GM21515 (cell line): ENCODE measurements around the gene ANKMY1.
A peak's percentile ranks its signal among the peaks of the same experiment; 100 is the strongest.

Experiments used
- ATAC-seq: cut with Tn5 transposase; IDR thresholded peaks from one replicate; pipeline ENCODE4 v1.9.1; 2021; ENCODE audit not compliant: unreplicated experiment

Gene ANKMY1

DNA sequence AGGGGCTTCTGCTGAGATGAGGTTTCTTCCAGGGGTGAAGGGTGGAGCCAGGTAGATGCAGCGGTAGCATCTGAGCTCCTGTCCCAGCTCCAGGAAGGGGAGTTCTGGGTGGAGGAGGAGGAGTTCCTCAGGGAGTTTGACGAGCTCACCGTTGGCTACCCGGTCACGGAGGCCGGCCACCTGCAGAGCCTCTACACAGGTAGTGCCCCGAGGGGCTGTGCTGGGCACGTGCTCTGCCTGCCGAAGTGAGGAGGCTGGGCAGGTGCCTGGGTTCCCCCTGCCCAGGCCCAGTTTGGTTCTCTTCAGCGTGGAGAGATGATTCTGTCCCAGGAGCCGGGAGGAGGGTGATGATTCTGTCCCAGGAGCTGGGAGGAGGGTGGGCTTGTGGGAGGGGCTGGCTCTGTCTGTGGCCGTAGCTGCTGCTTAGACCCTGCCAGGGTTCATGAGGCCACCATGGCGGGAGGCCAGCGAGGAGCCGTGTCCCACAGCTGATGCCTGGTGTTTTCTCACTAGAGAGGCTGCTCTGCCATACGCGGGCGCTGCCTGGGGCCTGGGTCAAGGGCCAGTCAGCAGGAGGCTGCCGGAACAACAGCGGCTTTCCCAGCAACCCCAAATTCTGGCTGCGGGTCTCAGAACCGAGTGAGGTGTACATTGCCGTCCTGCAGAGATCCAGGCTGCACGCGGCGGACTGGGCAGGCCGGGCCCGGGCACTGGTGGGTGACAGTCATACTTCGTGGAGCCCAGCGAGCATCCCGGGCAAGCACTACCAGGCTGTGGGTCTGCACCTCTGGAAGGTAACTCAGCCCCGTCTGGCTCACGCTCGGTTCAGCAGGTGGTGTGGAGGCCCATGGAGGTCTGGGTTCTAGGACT, 37.0 kb upstream of the ANKMY1 start:
- no peak for ATAC-seq

DNA sequence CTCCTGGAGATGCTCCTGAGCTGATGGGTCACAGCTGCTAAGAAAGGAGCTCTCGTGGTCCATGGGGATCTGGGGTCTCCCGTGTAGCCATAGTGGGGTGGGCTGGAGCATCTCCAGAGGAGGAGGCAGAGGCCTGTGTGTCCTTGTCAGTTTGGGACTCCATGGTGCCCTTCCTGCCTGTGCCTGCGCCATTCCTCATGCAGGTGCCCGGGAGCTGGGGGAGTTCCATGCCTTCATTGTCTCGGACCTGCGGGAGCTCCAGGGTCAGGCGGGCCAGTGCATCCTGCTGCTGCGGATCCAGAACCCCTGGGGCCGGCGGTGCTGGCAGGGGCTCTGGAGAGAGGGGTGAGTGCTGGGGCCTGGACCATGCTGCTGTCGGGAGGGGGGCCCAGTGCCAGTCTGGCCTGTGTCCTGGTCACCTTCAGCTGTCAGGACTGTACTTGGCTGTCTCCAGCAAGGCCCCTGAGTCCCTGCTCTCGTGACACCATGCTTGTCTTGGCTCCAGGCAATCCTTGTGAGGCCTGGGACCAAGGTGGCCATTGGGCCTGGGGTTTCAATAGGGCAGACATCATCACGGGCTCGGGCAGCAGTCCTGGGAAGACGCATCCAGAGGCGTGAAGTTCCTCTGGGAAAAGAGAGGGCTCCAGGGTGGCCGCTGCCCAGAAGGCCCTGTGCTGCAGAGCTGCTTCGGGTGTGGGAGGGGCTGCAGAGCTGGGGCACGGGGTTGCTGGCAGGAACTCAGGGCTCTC, 36.1 kb upstream of the ANKMY1 start:
- ATAC-seq = no peak

DNA sequence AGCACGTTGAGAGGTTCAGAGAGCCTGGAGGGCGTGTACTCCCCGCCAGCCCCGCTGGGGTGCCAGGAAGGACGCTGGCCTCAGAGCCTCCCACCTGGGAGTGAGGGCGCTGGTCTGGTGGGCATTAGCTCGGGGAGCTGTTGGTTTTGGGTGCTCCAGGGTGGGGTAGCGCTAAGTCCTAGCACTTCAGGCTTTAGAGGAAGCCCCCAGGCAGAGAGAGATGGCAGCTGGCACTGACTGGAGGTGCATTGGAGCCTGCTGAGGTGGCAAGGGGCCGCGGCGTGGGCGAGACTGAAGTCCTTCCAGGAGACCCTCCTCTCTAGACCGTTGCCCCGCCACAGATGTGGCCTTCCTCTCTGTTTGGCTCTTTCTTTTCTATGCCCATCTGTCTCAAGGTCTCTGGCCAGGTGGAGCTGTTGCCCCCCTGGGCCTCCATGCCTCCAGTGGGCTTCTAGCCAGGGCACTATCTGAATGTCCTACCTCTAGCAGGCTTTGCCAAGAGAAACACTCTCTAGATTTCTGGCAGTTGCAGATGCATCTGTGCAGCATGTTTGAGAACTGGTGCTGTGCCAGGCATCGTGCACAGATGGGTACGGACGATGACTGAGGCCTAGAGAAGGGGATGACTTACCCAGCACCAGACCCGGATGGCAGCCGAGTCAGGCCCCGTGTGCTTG, 35.4 kb upstream of the ANKMY1 start:
- ATAC-seq = no peak

DNA sequence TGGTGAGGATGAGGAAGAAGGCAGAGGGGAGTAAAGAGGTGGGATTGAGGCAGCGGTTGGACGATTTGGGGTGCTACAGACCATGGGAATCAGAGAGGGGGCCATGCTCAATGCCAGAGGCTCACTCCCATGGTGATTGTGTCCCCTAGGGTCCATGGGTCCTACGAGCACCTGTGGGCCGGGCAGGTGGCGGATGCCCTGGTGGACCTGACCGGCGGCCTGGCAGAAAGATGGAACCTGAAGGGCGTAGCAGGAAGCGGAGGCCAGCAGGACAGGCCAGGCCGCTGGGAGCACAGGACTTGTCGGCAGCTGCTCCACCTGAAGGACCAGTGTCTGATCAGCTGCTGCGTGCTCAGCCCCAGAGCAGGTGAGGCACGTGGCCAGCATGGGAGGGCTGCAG, 34.0 kb upstream of the ANKMY1 start:
- ATAC-seq = no peak

DNA sequence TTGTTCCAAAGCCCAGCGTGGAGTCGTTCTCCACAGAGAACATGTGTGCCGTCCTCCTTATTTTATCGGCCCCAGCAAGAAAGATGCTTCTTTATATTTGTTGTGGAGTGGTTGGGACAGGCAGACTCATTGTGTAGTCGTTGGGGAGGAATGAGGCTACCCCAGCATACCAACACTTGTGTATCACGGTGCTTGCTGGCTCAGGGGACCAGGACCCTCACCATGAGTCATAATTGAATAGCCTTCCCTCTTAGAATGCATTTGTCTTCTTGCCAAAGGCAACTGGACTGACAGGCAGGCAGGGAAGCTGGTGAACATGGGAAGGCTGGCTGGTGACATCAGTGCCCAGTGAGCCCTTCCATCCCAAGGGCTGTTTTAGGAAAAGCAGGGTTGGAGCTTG, 33.4 kb upstream of the ANKMY1 start:
- ATAC-seq = no peak

DNA sequence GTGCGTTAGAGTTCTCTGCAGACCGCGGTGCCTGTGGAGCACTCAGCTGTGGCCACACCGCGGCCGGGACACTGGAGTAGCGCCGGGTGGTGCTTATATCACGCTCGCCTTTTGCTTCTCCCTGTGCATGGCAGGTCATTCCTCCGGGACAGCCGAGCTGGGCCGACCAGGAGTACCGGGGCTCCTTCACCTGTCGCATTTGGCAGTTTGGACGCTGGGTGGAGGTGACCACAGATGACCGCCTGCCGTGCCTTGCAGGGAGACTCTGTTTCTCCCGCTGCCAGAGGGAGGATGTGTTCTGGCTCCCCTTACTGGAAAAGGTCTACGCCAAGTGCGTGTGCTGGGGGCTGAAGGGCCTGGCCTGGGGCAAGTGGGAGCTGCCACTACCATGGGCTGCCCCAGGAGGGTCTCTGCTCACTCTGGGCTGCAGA, 32.9 kb upstream of the ANKMY1 start:
- ATAC-seq = no peak

DNA sequence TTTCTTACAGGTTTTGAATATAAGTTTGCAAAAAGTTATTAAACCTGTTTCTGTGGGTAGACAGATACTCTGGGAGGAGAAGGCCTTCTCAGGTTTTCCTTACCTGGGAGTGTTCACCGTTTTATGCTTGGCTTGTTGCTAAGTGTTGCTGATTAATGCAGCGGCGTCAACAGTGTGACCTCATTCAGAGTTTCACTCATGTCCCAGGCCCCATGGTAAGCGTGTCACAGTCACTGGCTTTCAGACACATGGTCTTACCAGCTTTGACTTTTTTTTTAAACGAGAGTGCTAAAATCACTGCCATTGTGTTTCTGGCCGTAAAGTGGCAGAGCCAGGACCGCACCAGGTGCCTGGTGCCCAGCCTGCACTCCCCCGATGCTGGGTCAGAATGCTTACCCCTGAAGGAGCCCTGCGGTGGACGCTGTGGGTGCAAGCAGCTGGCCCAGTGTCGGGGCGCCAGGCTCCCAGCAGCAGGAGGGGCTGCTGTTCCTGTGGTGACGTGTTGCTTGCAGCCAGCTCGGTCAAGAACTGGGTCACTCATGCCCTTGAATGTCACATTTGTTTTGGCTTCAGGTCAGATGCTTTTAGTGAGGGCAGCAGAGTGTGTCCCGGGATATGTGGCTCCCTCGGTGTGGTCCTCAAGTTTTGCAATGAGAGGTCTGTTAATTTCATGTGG, 32.2 kb upstream of the ANKMY1 start:
- ATAC-seq = no peak

DNA sequence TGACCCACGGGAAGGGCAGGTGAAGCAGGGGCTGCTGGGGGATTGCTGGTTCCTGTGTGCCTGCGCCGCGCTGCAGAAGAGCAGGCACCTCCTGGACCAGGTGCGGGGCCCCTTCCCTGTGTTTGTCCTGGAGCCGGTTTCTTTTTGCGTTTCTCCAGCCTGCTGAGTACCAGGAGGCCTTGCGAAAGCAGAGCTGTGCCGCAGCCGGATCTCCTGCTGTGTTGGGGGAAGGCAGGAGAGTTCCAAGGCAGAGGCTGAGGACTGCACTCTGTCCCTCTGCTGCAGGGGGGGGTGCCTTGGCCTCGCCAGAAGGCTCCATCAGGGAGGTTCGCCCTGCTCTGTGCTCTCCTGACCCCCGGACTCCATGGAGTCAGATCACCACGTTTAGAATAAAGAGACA, 31.6 kb upstream of the ANKMY1 start:
- ATAC-seq = no peak

DNA sequence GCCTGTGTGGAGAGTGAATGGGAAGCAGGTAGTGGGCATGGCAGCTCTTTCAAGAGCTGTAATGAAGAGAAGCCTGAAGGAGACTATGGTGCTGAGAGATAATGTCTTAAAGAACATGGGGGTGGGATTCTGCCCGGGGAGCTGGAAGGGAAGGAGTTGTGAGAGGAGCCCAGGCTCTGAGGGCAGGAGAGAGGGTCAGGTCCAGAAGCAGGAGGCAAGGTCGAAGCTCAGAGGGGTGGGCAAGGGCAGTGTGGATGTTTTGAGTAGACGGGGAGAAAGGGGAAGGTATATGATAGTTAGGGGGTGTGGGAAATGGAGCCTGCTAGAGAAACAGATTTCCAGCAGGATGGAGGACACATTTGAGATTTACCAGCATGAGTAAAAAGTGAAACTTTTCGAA, 30.9 kb upstream of the ANKMY1 start:
- ATAC-seq = no peak

DNA sequence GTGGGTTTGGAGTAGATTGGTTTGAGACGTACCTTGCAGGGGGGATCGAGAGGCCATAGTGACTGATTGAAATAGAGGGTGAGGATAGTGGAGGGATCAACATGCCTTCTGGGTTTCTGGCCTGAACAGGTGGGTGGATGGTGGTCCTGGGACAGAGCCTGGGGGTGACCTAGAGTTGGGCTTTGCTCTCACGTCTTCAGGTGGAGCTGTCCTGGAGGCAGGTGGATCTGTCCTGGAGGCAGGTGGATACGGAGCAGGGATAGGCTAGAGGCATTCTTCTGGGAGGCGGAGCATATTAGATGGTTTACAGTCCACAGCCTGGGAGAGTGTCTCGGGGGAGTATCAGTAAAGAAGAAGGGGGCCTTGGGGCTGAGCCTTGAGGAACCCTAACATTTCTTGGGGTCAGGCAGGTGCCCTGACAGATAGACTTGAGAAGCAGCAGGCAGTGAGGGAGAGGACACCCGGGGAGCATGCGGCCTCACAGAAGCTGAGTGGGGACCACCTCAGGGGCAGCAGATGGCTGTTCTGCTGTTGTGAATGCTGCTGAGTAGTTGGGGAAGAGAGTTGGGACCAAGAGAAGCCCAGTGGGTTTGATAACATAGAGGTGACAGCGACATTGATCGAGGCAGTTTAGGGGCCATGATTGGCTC, 30.3 kb upstream of the ANKMY1 start:
- no peak for ATAC-seq

DNA sequence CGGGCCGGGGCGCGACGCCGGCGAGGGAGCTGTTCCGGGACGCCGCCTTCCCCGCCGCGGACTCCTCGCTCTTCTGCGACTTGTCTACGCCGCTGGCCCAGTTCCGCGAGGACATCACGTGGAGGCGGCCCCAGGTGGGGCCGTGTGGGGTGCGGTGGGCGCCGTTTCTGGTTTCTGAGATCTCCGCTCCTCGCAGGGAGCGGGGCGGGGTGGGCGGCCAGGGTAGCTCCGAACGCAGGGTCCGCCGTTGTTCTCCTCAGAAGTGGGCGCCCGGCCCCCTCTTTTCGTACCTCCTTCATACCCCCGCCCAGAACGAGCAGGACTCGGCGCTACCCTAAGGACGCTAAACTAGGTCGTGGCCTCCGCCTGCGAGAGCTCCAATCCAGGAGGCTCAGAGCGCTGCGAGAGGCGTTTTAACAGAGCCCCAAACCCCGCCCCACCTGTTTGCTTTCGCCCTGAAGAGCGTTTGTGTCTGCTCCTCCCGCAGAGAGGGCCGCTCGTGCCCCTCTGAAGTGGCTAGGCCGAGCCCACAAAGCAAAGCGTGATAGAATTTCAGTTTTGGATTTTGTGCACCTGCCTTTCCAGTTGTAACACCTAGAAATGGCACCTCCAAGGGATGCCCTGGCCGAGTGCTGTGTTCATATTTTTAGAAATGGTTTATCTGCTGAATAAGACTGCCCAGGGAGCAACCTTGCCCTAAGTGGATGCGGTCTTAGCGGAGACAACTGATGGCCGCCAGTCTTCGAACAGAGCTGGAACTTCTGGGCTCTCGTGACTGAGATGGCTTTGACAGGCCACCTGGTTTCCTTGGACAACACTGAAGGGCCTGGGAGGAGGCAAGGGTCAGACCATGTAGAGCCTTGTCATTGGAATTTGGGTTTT, 29.4 kb upstream of the ANKMY1 start:
- ATAC-seq = peak; percentile 1

DNA sequence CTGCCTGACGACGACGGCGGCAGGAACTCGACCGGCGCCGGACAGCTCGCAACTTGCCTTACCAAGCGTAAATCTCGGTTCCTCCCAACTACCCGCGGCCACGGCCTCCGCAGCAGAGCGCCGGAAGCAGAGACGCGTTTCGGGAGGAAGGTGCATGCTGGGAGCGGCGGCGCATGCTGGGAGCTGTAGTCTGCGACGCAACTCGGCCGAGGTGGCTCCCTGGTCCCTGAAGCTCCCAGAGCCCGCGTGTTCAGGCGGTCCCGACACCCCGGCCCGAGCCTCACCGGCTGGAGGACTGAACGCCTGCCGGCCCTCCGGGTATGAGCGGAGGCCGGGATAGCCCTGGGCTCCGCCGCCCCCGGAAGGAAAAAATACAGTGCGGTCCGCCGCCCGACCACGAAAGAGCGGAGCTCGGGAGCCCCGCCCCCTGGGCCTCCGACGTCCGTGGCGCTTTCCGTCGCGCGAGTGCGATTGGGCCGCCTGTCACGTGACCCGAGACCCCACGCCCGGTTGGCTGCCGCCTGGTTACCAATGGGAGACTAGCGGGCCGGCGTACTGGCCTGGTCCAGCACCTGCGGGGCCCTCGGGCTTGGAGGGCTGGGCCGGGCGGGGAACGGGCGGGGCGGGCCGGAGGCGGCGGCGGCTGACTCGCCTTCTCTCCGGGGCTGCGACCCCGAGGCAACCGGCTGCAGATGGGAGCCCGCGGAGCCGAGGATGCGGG, 28.6 kb upstream of the ANKMY1 start, which contains the start of gene CAPN10:
TSS of gene CAPN10 (plus strand) at position 537 of the 721 bp plus-strand sequence. CDS start at position 715, 178 bp downstream.
- ATAC-seq = peak; percentile 55

DNA sequence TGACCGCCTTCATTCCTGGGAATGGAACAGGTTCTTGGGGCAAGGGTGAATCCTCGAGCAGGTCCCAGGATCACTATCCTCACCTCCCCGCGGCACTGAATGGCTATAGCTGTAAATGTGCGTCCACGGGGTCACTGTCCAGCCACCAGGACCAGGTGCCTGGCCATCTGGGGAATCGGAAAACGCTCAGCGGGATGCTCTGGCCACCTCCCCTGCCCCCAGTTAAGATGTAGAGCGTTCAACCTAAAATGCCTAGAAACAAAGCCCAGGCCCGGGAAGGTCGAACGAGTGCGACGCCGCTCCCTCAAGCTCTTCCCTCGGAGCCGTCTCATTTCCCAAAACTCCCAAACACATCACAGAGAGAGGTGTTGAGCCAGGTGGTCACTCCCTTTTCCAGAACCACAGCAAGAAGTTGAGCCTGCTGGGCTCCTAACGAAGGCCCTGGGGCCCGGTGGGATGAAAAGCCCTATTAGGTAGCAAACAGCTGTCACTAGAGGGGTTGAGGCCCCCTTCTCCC, 28.0 kb upstream of the ANKMY1 start:
- no peak for ATAC-seq

DNA sequence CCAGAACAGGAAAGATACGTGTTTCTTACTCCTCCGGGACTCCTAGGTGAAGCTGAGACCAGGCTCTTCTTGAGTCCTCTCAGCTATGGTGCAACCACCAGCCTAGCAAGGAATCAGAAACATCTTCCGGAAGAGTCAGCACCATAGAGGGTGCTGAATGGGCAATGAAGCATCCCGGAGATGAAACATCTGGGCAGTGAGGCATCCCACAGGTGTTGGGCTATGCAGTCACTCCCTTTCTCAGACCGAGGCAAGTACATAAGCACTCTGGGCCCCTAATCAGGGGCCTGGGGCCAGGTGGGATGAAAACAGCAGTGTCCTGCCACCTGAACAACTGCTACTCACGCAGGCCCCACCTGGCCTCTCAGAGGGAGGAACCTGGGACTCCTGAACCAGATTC, 27.3 kb upstream of the ANKMY1 start:
- peak; percentile 17 for ATAC-seq

DNA sequence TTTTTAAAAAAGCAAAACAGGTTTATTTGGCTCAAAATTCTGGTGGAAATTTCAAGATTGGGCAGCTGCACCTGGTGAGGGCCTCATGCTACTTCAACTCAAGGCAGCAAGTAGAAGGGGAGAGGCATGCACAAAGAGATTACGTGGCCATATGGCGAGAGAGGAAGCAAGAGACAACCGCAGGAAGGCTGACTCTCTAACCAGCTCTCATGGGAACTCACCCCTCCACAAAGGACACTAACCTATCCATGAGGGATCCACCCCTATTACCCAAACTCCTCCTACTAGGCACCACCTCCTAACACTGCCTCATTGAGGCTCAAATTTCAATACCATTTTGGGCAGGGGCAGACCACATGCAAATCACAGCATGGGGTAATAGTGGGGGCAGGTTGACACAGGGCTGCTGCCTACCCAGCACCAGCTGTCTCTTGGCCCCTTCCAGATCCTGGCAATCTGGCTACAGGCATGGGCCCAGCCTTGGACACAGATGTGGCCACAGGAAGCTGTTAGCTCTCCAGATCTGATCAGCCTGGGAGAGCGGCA, 26.8 kb upstream of the ANKMY1 start:
- peak; percentile 56 for ATAC-seq

DNA sequence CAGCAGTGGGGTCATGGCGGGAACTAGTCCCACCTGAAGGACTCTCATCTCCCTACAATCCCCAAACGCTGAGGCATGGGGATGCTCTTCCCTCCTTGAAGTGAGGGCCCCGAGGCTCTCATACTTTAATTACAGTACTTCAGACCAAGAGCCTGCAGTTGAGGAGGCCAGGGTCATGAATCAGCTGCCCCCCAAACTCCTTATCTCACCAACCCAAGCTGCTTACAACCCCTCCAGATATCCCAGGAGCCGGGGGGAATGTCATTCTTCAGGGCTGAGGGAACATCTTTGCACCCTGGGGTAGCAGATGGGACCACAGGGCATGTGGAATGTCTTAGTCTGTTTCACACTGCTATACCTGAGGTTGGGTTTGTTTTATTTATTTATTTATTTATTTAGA, 26.0 kb upstream of the ANKMY1 start:
- no peak for ATAC-seq

DNA sequence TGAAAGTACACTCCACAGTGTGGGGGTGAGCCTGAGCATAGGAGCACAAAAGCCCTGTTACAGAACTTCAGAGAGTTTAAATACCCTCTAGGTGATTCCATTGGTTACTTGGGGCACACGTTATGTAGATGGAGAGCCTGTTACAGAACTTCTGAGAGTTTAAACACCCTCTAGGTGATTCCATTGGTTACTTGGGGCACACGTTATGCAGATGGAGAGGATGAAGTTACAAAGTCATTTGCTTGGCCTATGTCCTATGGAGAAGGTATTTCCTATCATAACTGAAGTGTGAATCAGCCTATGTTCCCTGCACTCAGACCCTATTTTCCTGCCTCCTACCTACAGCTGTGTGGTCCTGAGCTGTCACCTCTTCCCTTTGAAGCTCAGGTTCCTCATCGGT, 25.0 kb upstream of the ANKMY1 start:
- no peak for ATAC-seq

DNA sequence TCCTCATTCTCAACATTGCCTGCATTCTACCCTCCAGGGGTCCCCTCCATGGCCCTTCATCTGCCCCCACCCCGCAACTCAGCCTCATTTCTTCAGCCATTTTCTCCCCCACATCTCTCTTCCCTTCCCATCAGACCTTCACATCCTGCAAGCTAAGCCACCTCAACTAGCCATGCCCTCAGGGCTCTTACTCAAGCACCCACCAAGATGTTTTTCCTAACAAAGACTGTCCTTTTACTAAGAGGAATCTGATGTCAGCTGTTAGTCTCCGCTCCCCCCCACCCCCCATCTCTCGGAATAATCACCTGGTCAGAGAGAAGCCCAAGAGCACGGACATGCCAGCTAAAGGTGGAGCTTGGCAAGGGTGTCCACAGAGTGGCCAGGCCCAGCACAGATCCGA, 24.0 kb upstream of the ANKMY1 start:
- ATAC-seq = no peak
